HFFc6 (cell line): ENCODE data around the gene SEMA5B. TPM values are rescaled to one million over a fixed set of nuclear protein-coding genes. Genes with fewer than 3 reads are reported as not detected.

ENCODE experiments used
- DNase-seq: peaks from one replicate; pipeline ENCODE4 v3.0.0-alpha.2; 2018
- H3K27ac Mint-ChIP-seq: 2 replicates; pipeline ENCODE4 v1.8.0; 2020; ENCODE audit warnings: mild to moderate bottlenecking, mixed read lengths
- H3K27me3 Mint-ChIP-seq: 2 replicates; pipeline ENCODE4 v1.8.0; 2021; ENCODE audit warnings: mild to moderate bottlenecking, moderate library complexity, mixed read lengths; ENCODE audit not compliant: insufficient read depth
- H3K36me3 Mint-ChIP-seq: 2 replicates; pipeline ENCODE4 v1.8.0; 2021; ENCODE audit warnings: low read depth, mixed read lengths
- H3K4me1 Mint-ChIP-seq: 2 replicates; pipeline ENCODE4 v1.8.0; 2020; ENCODE audit warnings: low read depth, mixed read lengths
- H3K4me3 Mint-ChIP-seq: 2 replicates; pipeline ENCODE4 v1.8.0; 2020; ENCODE audit warnings: mild to moderate bottlenecking, moderate library complexity, mixed read lengths
- H3K9me3 Mint-ChIP-seq: 2 replicates; pipeline ENCODE4 v1.8.0; 2020; ENCODE audit warnings: mild to moderate bottlenecking, mixed read lengths
- CTCF ChIP-seq: fragments of 200-600 bp; sonication (generic); IDR thresholded peaks from 2 replicates; pipeline ENCODE4 v1.5.0; 2021; ENCODE audit warnings: antibody characterized with exemption, mild to moderate bottlenecking
- total RNA-seq, 6 experiments: library from RNA; stranded (reverse); fragmentation: NEBNext Ultra II Directional; extraction: Animal tissue kit (Norgen Biotek cat#: 25700); gene quantifications; 2 replicates in 1 of 6; 3 replicates in 5 of 6; pipeline ENCODE4 v1.2.3, GENCODE V29; 2021

SEMA5B gene
- total RNA-seq, 6 experiments from 2014 or later: not detected

GRCh38 chr3:122967765-122968164 is 59.8 kb downstream of the SEMA5B start:
- H3K9me3 Mint-ChIP-seq: no peaks in the 10 kb centered on the region
- peaks cover 12% of the 10 kb centered on the region; the same call in 1 of the 2 replicates for H3K4me1 Mint-ChIP-seq
- H3K27me3 Mint-ChIP-seq: peaks cover 60% of the 10 kb centered on the region
- no peak for DNase-seq
- no peak for TF ChIP-seq CTCF
- no peaks in the 10 kb centered on the region for H3K36me3 Mint-ChIP-seq
- H3K4me3 Mint-ChIP-seq: no peak overlapping the region
- H3K27ac Mint-ChIP-seq: no peak overlapping the region

GRCh38 chr3:122967356-122967755 is 60.2 kb downstream of the SEMA5B start:
- H3K27me3 Mint-ChIP-seq: peaks cover 60% of the 10 kb centered on the region
- no peaks in the 10 kb centered on the region for H3K9me3 Mint-ChIP-seq
- DNase-seq: no peak
- H3K27ac Mint-ChIP-seq: no peak overlapping the region
- no peak overlapping the region for H3K4me3 Mint-ChIP-seq
- no peaks in the 10 kb centered on the region for H3K36me3 Mint-ChIP-seq
- H3K4me1 Mint-ChIP-seq: peaks cover 12% of the 10 kb centered on the region; the same call in 1 of the 2 replicates
- no peak for TF ChIP-seq CTCF

- H3K27me3 Mint-ChIP-seq: peaks cover 59% of the 10 kb centered on the region
- no peak for DNase-seq
- no peaks in the 10 kb centered on the region for H3K36me3 Mint-ChIP-seq
- TF ChIP-seq CTCF: no peak
- H3K27ac Mint-ChIP-seq: no peak overlapping the region
- no peaks in the 10 kb centered on the region for H3K9me3 Mint-ChIP-seq
- H3K4me1 Mint-ChIP-seq: peaks cover 12% of the 10 kb centered on the region; the same call in 1 of the 2 replicates
- H3K4me3 Mint-ChIP-seq: no peak overlapping the region
Measured at GRCh38 chr3:122966045-122966444, 61.5 kb downstream of the SEMA5B start.

- Mint-ChIP-seq H3K36me3 (no peaks in the 10 kb centered on the region), H3K27ac (no peak overlapping the region), H3K4me3 (no peak overlapping the region), H3K27me3 (peaks cover 60% of the 10 kb centered on the region), H3K4me1 (peaks cover 5% of the 10 kb centered on the region; the same call in 1 of the 2 replicates), H3K9me3 (no peaks in the 10 kb centered on the region)
- TF ChIP-seq CTCF: no peak
- DNase-seq: no peak
Measured at GRCh38 chr3:122964811-122965210, 62.8 kb downstream of the SEMA5B start.

- DNase-seq: no peak
- no peaks in the 10 kb centered on the region for H3K4me1 Mint-ChIP-seq
- H3K27me3 Mint-ChIP-seq: peaks cover 65% of the 10 kb centered on the region
- no peaks in the 10 kb centered on the region for H3K36me3 Mint-ChIP-seq
- H3K4me3 Mint-ChIP-seq: no peak overlapping the region
- no peak overlapping the region for H3K27ac Mint-ChIP-seq
- no peak for TF ChIP-seq CTCF
- H3K9me3 Mint-ChIP-seq: no peaks in the 10 kb centered on the region
Measured at GRCh38 chr3:122962149-122962548, 65.4 kb downstream of the SEMA5B start.

GRCh38 chr3:122961146-122961545 is 66.4 kb downstream of the SEMA5B start:
- H3K36me3 Mint-ChIP-seq: no peaks in the 10 kb centered on the region
- H3K4me1 Mint-ChIP-seq: no peaks in the 10 kb centered on the region
- peaks cover 66% of the 10 kb centered on the region for H3K27me3 Mint-ChIP-seq
- no peak overlapping the region for H3K27ac Mint-ChIP-seq
- TF ChIP-seq CTCF: no peak
- H3K9me3 Mint-ChIP-seq: no peaks in the 10 kb centered on the region
- DNase-seq: peak; percentile 67
- H3K4me3 Mint-ChIP-seq: no peak overlapping the region
